ENCODE data around the gene LRP1. TPM values are rescaled to one million over a fixed set of nuclear protein-coding genes. Genes with fewer than 3 reads are reported as not detected.

LRP1 gene
- total RNA-seq, 1 donor from 2014 or later: 0.95 TPM

DNA sequence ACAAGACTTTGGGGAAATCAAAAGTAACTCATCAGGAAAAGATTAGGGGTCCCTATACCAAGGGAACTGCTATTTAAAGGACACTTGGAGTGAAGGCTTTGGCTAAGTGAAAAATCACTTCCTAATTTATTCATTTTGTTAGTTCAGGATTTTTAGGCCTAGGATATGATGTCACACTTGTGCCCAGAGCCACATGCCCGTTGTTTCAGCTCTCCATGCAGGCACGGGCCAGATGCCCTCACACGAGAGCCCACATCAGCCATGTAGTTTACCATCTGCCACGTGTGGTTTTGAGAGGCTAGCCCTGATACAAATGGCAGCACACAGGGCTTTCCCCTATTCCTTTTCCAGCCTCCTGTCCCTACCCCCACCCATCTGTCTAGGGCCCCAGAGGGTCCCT, 31.0 kb downstream of the LRP1 start:
- TF ChIP-seq, protein P1, sequence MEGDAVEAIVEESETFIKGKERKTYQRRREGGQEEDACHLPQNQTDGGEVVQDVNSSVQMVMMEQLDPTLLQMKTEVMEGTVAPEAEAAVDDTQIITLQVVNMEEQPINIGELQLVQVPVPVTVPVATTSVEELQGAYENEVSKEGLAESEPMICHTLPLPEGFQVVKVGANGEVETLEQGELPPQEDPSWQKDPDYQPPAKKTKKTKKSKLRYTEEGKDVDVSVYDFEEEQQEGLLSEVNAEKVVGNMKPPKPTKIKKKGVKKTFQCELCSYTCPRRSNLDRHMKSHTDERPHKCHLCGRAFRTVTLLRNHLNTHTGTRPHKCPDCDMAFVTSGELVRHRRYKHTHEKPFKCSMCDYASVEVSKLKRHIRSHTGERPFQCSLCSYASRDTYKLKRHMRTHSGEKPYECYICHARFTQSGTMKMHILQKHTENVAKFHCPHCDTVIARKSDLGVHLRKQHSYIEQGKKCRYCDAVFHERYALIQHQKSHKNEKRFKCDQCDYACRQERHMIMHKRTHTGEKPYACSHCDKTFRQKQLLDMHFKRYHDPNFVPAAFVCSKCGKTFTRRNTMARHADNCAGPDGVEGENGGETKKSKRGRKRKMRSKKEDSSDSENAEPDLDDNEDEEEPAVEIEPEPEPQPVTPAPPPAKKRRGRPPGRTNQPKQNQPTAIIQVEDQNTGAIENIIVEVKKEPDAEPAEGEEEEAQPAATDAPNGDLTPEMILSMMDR (IDR thresholded peaks at IDR 0.05): no peak
- no peaks in the 10 kb centered on the region for H3K9me3 Mint-ChIP-seq
- ChIA-PET POLR2A (interaction anchor here (0.5 kb wide), 1 partner anchor 1332 kb away, joined by 4 read pairs; no protein-coding TSS in a partner anchor), CTCF (no interaction called here)
- ATAC-seq (ENCODE audit: low read depth): no peak
- peaks cover 7% of the 10 kb centered on the region for H3K27me3 Mint-ChIP-seq
- no peak overlapping the region for H3K27ac Mint-ChIP-seq
- intact Hi-C loops (cut with micrococcal nuclease): no loop called here
- no peak for DNase-seq
- no peaks in the 10 kb centered on the region for H3K36me3 Mint-ChIP-seq (ENCODE audit: low read depth)
- peaks cover 9% of the 10 kb centered on the region for H3K4me1 Mint-ChIP-seq
- H3K4me3 Mint-ChIP-seq: no peak overlapping the region

GRCh38 chr12:57160040-57160439, 31.8 kb downstream of the LRP1 start:
- ATAC-seq (ENCODE audit: low read depth) (no peak), DNase-seq (no peak)
- intact Hi-C loops (cut with micrococcal nuclease): no loop called here
- peaks cover 6% of the 10 kb centered on the region for H3K4me1 Mint-ChIP-seq
- H3K36me3 Mint-ChIP-seq (ENCODE audit: low read depth): no peaks in the 10 kb centered on the region
- ChIA-PET POLR2A (no interaction called here), CTCF (no interaction called here)
- no peaks in the 10 kb centered on the region for H3K9me3 Mint-ChIP-seq
- no peak overlapping the region for H3K27ac Mint-ChIP-seq
- TF ChIP-seq, protein P1 (IDR thresholded peaks at IDR 0.05): no peak
- no peak overlapping the region for H3K4me3 Mint-ChIP-seq
- H3K27me3 Mint-ChIP-seq: peaks cover 7% of the 10 kb centered on the region

DNA sequence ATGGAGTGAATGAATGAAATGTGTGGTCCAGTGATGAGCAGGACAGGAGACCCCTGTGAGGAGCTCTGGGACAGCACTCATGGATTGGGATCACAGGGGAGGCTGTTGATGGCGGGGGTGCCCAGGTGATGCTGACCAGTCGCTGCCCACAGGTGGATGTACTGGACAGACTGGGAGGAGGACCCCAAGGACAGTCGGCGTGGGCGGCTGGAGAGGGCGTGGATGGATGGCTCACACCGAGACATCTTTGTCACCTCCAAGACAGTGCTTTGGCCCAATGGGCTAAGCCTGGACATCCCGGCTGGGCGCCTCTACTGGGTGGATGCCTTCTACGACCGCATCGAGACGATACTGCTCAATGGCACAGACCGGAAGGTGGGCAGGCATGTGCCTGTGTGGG, 32.5 kb downstream of the LRP1 start:
- Mint-ChIP-seq H3K9me3 (no peaks in the 10 kb centered on the region), H3K36me3 (ENCODE audit: low read depth) (no peaks in the 10 kb centered on the region), H3K27ac (no peak overlapping the region), H3K4me1 (peaks cover 6% of the 10 kb centered on the region), H3K4me3 (no peak overlapping the region), H3K27me3 (peaks cover 7% of the 10 kb centered on the region)
- ChIA-PET CTCF (no interaction called here), POLR2A (no interaction called here)
- DNase-seq (no peak), ATAC-seq (ENCODE audit: low read depth) (no peak)
- intact Hi-C loops (cut with micrococcal nuclease): no loop called here
- TF ChIP-seq, protein P1 (IDR thresholded peaks at IDR 0.05): no peak

DNA sequence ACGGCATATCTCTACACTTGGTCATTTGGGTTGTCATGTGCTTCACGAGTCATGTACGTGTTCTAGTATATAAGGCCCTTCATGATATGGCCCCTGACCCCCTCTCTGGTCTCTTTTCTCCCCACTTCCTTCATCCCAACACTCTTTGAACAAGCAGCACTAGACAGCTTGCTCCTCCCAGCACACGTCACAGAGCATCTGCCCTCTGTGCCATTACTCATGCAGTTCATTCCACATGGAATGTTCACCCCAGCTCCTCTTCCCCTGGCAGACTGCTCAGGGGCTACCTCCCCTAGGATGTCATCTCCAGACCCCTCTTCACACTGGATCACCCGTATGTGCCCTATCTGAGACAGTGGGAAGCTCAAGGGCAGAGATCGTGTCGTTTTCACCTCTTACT, 33.2 kb downstream of the LRP1 start:
- TF ChIP-seq, protein P1 (IDR thresholded peaks at IDR 0.05): no peak
- DNase-seq (no peak), ATAC-seq (ENCODE audit: low read depth) (no peak)
- Mint-ChIP-seq H3K9me3 (no peaks in the 10 kb centered on the region), H3K27ac (no peak overlapping the region), H3K4me3 (no peak overlapping the region), H3K27me3 (peaks cover 6% of the 10 kb centered on the region), H3K4me1 (peaks cover 6% of the 10 kb centered on the region), H3K36me3 (ENCODE audit: low read depth) (no peaks in the 10 kb centered on the region)
- intact Hi-C loops (cut with micrococcal nuclease): no loop called here
- CTCF ChIA-PET: no interaction called here
- POLR2A ChIA-PET: no interaction called here

GRCh38 chr12:57162553-57163125, 34.4 kb downstream of the LRP1 start:
- intact Hi-C loops (cut with micrococcal nuclease): no loop called here
- TF ChIP-seq, protein P1 (IDR thresholded peaks at IDR 0.05): no peak
- DNase-seq (no peak), ATAC-seq (ENCODE audit: low read depth) (no peak)
- peaks cover 5% of the 10 kb centered on the region for H3K4me1 Mint-ChIP-seq
- H3K9me3 Mint-ChIP-seq: no peaks in the 10 kb centered on the region
- POLR2A ChIA-PET: no interaction called here
- H3K4me3 Mint-ChIP-seq: no peak overlapping the region
- no peak overlapping the region for H3K27ac Mint-ChIP-seq
- CTCF ChIA-PET: no interaction called here
- H3K27me3 Mint-ChIP-seq: no peaks in the 10 kb centered on the region
- H3K36me3 Mint-ChIP-seq (ENCODE audit: low read depth): no peaks in the 10 kb centered on the region
